HG02884 (cell line): ENCODE data around the gene KCNH5.
"Not testable (repeated sequence)": the region's sequence is repeated elsewhere in the genome, so short reads cannot be mapped to it uniquely, and the experiment has no call there.

ENCODE experiments used
- ATAC-seq: cut with Tn5 transposase; IDR thresholded peaks from one replicate; pipeline ENCODE4 v1.9.1; 2021; ENCODE audit warnings: mild to moderate bottlenecking, moderate library complexity; ENCODE audit not compliant: unreplicated experiment

The KCNH5 gene

GRCh38 chr14:62886461-62886860 lies 158.8 kb downstream of the KCNH5 start:
- ATAC-seq: no peak

GRCh38 chr14:62885451-62885850 lies 159.8 kb downstream of the KCNH5 start:
- no peak for ATAC-seq

- ATAC-seq: no peak
Measured at GRCh38 chr14:62882967-62883366, 162.3 kb downstream of the KCNH5 start.

GRCh38 chr14:62866376-62866775 lies 178.9 kb downstream of the KCNH5 start:
- no peak for ATAC-seq

- no peak for ATAC-seq
Measured at GRCh38 chr14:62864588-62864987, 180.7 kb downstream of the KCNH5 start.

GRCh38 chr14:62858011-62858410 lies 187.2 kb downstream of the KCNH5 start:
- ATAC-seq: not testable (repeated sequence)

- no peak for ATAC-seq
Measured at GRCh38 chr14:62854951-62855350, 190.3 kb downstream of the KCNH5 start.

- ATAC-seq: no peak
Measured at GRCh38 chr14:62847168-62847567, 198.1 kb downstream of the KCNH5 start.

- ATAC-seq: no peak
Measured at GRCh38 chr14:62844546-62844945, 200.7 kb downstream of the KCNH5 start.

- no peak for ATAC-seq
Measured at GRCh38 chr14:62824086-62824485, 221.2 kb downstream of the KCNH5 start.

GRCh38 chr14:62819931-62820330 lies 225.3 kb downstream of the KCNH5 start:
- ATAC-seq: no peak

GRCh38 chr14:62807636-62808035 lies 237.6 kb downstream of the KCNH5 start:
- no peak for ATAC-seq

GRCh38 chr14:62800577-62800976 lies 244.7 kb downstream of the KCNH5 start:
- ATAC-seq: no peak

GRCh38 chr14:62796431-62796830 lies 248.8 kb downstream of the KCNH5 start:
- ATAC-seq: no peak

- no peak for ATAC-seq
Measured at GRCh38 chr14:62792578-62792977, 252.7 kb downstream of the KCNH5 start.

GRCh38 chr14:62781328-62781727 lies 263.9 kb downstream of the KCNH5 start:
- ATAC-seq: not testable (repeated sequence)

- no peak for ATAC-seq
Measured at GRCh38 chr14:62778852-62779251, 266.4 kb downstream of the KCNH5 start.

- no peak for ATAC-seq
Measured at GRCh38 chr14:62778310-62778709, 266.9 kb downstream of the KCNH5 start.

- ATAC-seq: no peak
Measured at GRCh38 chr14:62777510-62777909, 267.7 kb downstream of the KCNH5 start.

- no peak for ATAC-seq
Measured at GRCh38 chr14:62776300-62776699, 269.0 kb downstream of the KCNH5 start.

GRCh38 chr14:62768753-62769152 lies 276.5 kb downstream of the KCNH5 start:
- ATAC-seq: no peak

- no peak for ATAC-seq
Measured at GRCh38 chr14:62763951-62764350, 281.3 kb downstream of the KCNH5 start.

GRCh38 chr14:62759796-62760195 lies 285.5 kb downstream of the KCNH5 start:
- ATAC-seq: no peak

GRCh38 chr14:62746881-62747280 lies 298.4 kb downstream of the KCNH5 start:
- not testable (repeated sequence) for ATAC-seq
